CD4-positive, alpha-beta memory T cell (primary cell): ENCODE results near the gene GAS2L1. TPM values are rescaled to one million over a fixed set of nuclear protein-coding genes. Genes with fewer than 3 reads are reported as not detected.

Experiments
- CTCF ChIA-PET: fragments of 350-600 bp; sonication (Branson Sonifier 250); formaldehyde crosslinking; loops from one replicate; lab custom pipeline; 2021; ENCODE audit warnings: inconsistent platforms; ENCODE audit not compliant: partially characterized antibody; lab: Charles Lee
- POLR2A ChIA-PET: fragments of 350-600 bp; sonication (Branson Sonifier 250); formaldehyde crosslinking; loops from one replicate; lab custom pipeline; 2021; ENCODE audit not compliant: partially characterized antibody; lab: Charles Lee
- DNase-seq, 5 donors: peaks; one replicate each; pipeline versions ENCODE4 v3.0.0 to v3.0.0-alpha.2; 2020 to 2022; ENCODE audit warnings: mixed read lengths in 1 of 5
- H3K27ac ChIP-seq: one replicate; pipeline ENCODE4 v1.7.0; 2013; ENCODE audit warnings: low read depth, low read length
- H3K27me3 ChIP-seq: 2 replicates; pipeline ENCODE4 v1.7.0; 2013; ENCODE audit warnings: mild to moderate bottlenecking, low read length, moderate library complexity; ENCODE audit not compliant: insufficient read depth
- H3K36me3 ChIP-seq: 2 replicates; pipeline ENCODE4 v1.7.0; 2013; ENCODE audit warnings: mild to moderate bottlenecking, low read length, moderate library complexity; ENCODE audit not compliant: insufficient read depth
- H3K4me1 ChIP-seq: 2 replicates; pipeline ENCODE4 v1.7.0; 2013; ENCODE audit warnings: mild to moderate bottlenecking, low read length, moderate library complexity; ENCODE audit not compliant: insufficient read depth
- H3K4me3 ChIP-seq, 2 donors: one replicate each; pipeline ENCODE4 v1.7.0; 2013; ENCODE audit warnings: low read length in 2 of 2, mild to moderate bottlenecking in 1 of 2
- H3K9me3 ChIP-seq, 2 donors: one replicate each; pipeline ENCODE4 v1.7.0; 2013; ENCODE audit warnings: low read length in 2 of 2, control low read depth in 1 of 2; ENCODE audit not compliant: control insufficient read depth in 1 of 2
- H3K27ac Mint-ChIP-seq, 7 donors: one replicate each; pipeline ENCODE4 v1.8.0; 2020 to 2021; ENCODE audit warnings: mixed read lengths in 7 of 7, mild to moderate bottlenecking in 6 of 7, inconsistent platforms in 3 of 7, moderate library complexity in 3 of 7
- H3K27me3 Mint-ChIP-seq, 2 donors: one replicate each; pipeline ENCODE4 v1.8.0; 2020 to 2021; ENCODE audit warnings: mixed read lengths in 2 of 2
- H3K36me3 Mint-ChIP-seq, 2 donors: one replicate each; pipeline ENCODE4 v1.8.0; 2020 to 2021; ENCODE audit warnings: mixed read lengths in 2 of 2, inconsistent platforms in 1 of 2, mild to moderate bottlenecking in 1 of 2
- H3K4me1 Mint-ChIP-seq, 4 donors: one replicate each; pipeline ENCODE4 v1.8.0; 2020 to 2021; ENCODE audit warnings: mixed read lengths in 4 of 4, mild to moderate bottlenecking in 1 of 4
- H3K4me3 Mint-ChIP-seq, 8 donors: one replicate each; pipeline ENCODE4 v1.8.0; 2020 to 2021; ENCODE audit warnings: mixed read lengths in 8 of 8, mild to moderate bottlenecking in 7 of 8, moderate library complexity in 6 of 8, inconsistent platforms in 3 of 8
- H3K9me3 Mint-ChIP-seq, 8 donors: one replicate each; pipeline ENCODE4 v1.8.0; 2020 to 2021; ENCODE audit warnings: mixed read lengths in 8 of 8, mild to moderate bottlenecking in 5 of 8, inconsistent platforms in 3 of 8, moderate library complexity in 1 of 8
- intact Hi-C: fragments of 100-400 bp; cut with micrococcal nuclease; formaldehyde crosslinking; loops from one replicate; pipeline ENCODE4 v1.15.1; 2023
- polyA plus RNA-seq, 2 donors: library from polyadenylated mRNA; unstranded; fragments of 300-500 nt; fragmentation: Illumina TruSeq; gene quantifications; one replicate each; pipeline ENCODE4 v1.2.3, GENCODE V29; 2021
- total RNA-seq, 2 experiments: library from RNA; stranded (reverse); gene quantifications; one replicate each; pipeline ENCODE4 v1.2.3, GENCODE V29; 2021

Gene GAS2L1
- total and polyA plus RNA-seq, 4 experiments from 2014 or later: 0.47 to 1.2 (median 0.85) TPM

DNA sequence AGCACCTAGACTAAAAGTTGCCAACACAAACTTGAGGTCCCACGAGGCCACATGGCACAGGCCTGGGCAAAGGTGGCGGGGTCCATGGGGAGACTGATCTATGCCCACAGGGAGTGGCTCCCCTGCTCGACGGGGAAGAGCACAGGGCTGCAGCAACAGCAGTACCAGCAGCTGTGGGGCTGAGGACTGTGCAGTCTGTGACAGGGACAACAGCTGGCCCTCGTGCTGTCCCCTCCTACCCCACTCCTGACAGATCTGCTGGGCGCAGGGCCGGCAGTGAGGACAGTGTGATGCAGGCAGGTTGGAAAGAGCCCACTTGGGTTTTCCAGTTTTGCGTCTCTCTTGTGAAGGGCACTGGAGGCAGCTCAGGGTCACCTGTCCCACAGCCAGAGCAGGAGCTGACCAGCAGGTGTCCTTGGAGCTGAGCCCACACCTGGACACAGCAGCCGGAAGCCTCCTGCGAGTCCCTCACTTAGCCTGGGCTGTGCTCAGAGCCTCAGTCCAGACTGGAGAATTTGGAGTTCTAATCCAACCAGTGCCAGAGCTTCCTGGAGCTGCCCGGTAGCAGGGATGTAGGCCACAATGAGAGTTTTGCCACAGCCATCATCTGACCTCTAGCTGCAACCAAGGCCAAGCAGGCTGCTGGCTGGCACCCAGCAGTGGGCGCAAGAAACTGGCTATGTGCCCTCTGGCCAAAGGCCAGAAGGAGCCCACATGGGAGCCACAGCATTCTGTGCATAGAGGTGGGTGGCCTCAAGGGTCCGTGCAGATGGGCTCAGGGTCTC is 3.6 kb upstream of the GAS2L1 start:
- intact Hi-C loops: no loop called here
- H3K9me3 Mint-ChIP-seq: no peaks in the 10 kb centered on the region
- no peak overlapping the region for H3K27ac Mint-ChIP-seq
- H3K4me3 ChIP-seq: no peak overlapping the region
- CTCF ChIA-PET: no interaction called here
- H3K27me3 ChIP-seq: no peaks in the 10 kb centered on the region
- H3K36me3 ChIP-seq: peaks cover 25% of the 10 kb centered on the region
- peaks cover 4 to 22% (median 10%) of the 10 kb centered on the region in 4 donors for H3K4me1 Mint-ChIP-seq
- peaks cover 21 to 30% of the 10 kb centered on the region in 2 donors for H3K36me3 Mint-ChIP-seq
- H3K27ac ChIP-seq: no peak overlapping the region
- no peak overlapping the region for H3K4me3 Mint-ChIP-seq
- H3K27me3 Mint-ChIP-seq: peaks cover 0 to 4% of the 10 kb centered on the region in 2 donors
- H3K4me1 ChIP-seq: peaks cover 11% of the 10 kb centered on the region
- POLR2A ChIA-PET: interaction anchor here (0.7 kb wide), 1 partner anchor 35 kb away, joined by 3 read pairs; the partner anchor contains the start of gene EWSR1
- no peaks in the 10 kb centered on the region for H3K9me3 ChIP-seq
- no peak for DNase-seq

DNA sequence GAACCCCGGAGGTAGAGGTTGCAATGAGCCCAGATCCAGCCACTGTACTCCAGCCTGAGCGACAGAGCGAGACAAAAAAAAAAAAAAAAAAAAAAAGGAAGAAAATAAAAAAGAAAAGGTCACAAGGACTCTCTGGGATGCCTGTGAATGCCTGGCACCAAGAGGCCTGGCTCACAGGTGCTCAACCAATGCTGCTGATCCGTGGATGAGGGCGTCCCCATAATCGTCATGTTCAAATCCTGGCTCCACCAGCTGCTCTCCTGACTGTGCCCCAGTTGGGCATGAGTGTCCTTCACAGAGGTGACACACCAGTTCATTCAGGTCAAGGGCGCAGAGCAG is 645 bp upstream of the GAS2L1 start:
- peak overlapping the region; percentile 42 to 66 for H3K4me3 ChIP-seq
- Mint-ChIP-seq H3K9me3 (no peaks in the 10 kb centered on the region), H3K27ac (peak overlapping the region in 2 of 7 donors; percentile 24 to 36), H3K4me1 (peaks cover 10 to 40% (median 17%) of the 10 kb centered on the region in 4 donors), H3K36me3 (peaks cover 4% of the 10 kb centered on the region in 2 donors), H3K4me3 (peak overlapping the region; percentile 75 to 86 (median 83)), H3K27me3 (peaks cover 0 to 4% of the 10 kb centered on the region in 2 donors)
- H3K4me1 ChIP-seq: peaks cover 23% of the 10 kb centered on the region
- CTCF ChIA-PET: interaction anchor here (0.7 to 1.9 kb wide), 2 partner anchors 11 to 195 kb away, joined by 3 to 4 read pairs; no protein-coding TSS in a partner anchor
- no peak for DNase-seq
- POLR2A ChIA-PET: interaction anchor here (0.5 kb wide), 1 partner anchor 508 kb away, joined by 4 read pairs; no protein-coding TSS in a partner anchor
- no peaks in the 10 kb centered on the region for H3K27me3 ChIP-seq
- intact Hi-C loops: no loop called here
- no peaks in the 10 kb centered on the region for H3K9me3 ChIP-seq
- H3K36me3 ChIP-seq: peaks cover 1% of the 10 kb centered on the region
- no peak overlapping the region for H3K27ac ChIP-seq

GRCh38 chr22:29306835-29307595 is 565 bp downstream of the GAS2L1 start:
- no peaks in the 10 kb centered on the region for H3K27me3 ChIP-seq
- peaks cover 26% of the 10 kb centered on the region for H3K4me1 ChIP-seq
- ChIA-PET POLR2A (interaction anchor here (0.6 to 0.7 kb wide), 2 partner anchors 37 to 39 kb away, joined by 3 read pairs; partner anchors contain the start of genes EWSR1 and RHBDD3), CTCF (interaction anchor here (1.9 kb wide), 1 partner anchor 12 kb away, joined by 4 read pairs; no protein-coding TSS in a partner anchor)
- Mint-ChIP-seq H3K9me3 (no peaks in the 10 kb centered on the region), H3K4me3 (peak overlapping the region; percentile 78 to 85 (median 83)), H3K27me3 (peaks cover 3 to 7% of the 10 kb centered on the region in 2 donors), H3K36me3 (no peaks in the 10 kb centered on the region), H3K27ac (peak overlapping the region in 2 of 7 donors; percentile 72 to 73), H3K4me1 (peaks cover 8 to 40% (median 17%) of the 10 kb centered on the region in 4 donors)
- intact Hi-C loops: no loop called here
- H3K4me3 ChIP-seq: peak overlapping the region in 1 of 2 donors; percentile 66
- H3K27ac ChIP-seq: no peak overlapping the region
- DNase-seq: no peak
- no peaks in the 10 kb centered on the region for H3K36me3 ChIP-seq
- H3K9me3 ChIP-seq: no peaks in the 10 kb centered on the region

DNA sequence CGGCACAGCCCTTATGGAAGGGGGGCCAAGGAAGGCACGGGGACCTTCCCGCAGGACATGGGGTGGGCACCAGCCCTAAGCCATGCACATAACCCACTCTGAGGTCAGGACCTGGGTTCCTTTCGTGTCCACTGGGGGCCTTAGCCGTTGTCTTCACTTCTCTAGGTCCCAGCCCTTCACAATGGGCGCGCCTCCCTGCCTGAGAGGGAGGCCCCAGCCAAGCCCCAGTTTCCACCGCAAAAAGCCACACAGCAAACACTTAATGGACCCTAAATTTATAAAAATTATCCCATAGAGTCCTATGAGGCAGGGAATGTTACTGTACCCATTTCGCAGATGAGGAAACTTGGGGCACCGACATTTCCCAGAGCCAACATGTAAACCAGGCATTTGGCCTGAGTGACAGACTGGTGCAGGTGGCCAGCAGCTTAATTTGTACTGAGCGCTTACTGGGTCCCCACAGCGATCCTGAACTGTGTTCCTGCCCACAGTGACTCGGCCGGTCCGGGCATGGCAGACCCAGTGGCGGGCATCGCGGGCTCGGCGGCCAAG is 1.2 kb downstream of the GAS2L1 start:
- peak overlapping the region in 3 of 7 donors; percentile 25 to 73 (median 72) for H3K27ac Mint-ChIP-seq
- H3K4me1 Mint-ChIP-seq: peaks cover 8 to 40% (median 20%) of the 10 kb centered on the region in 4 donors
- ChIA-PET CTCF (interaction anchor here (1.9 kb wide), 1 partner anchor 13 kb away, joined by 4 read pairs; no protein-coding TSS in a partner anchor), POLR2A (no interaction called here)
- Histone ChIP-seq H3K36me3 (no peaks in the 10 kb centered on the region), H3K27me3 (no peaks in the 10 kb centered on the region), H3K4me1 (peaks cover 26% of the 10 kb centered on the region), H3K9me3 (no peaks in the 10 kb centered on the region), H3K27ac (no peak overlapping the region), H3K4me3 (peak overlapping the region in 1 of 2 donors; percentile 66)
- DNase-seq: no peak
- no peaks in the 10 kb centered on the region for H3K36me3 Mint-ChIP-seq
- intact Hi-C loops: no loop called here
- peak overlapping the region; percentile 78 to 85 (median 82) for H3K4me3 Mint-ChIP-seq
- H3K27me3 Mint-ChIP-seq: peaks cover 6 to 11% of the 10 kb centered on the region in 2 donors
- no peaks in the 10 kb centered on the region for H3K9me3 Mint-ChIP-seq

- Histone ChIP-seq H3K4me3 (no peak overlapping the region), H3K9me3 (no peaks in the 10 kb centered on the region), H3K36me3 (no peaks in the 10 kb centered on the region), H3K27ac (no peak overlapping the region), H3K4me1 (peaks cover 26% of the 10 kb centered on the region), H3K27me3 (peaks cover 4% of the 10 kb centered on the region)
- peak overlapping the region in 6 of 8 donors; percentile 40 to 78 (median 52) for H3K4me3 Mint-ChIP-seq
- no peak for DNase-seq
- peak overlapping the region in 4 of 7 donors; percentile 24 to 73 (median 58) for H3K27ac Mint-ChIP-seq
- H3K9me3 Mint-ChIP-seq: no peaks in the 10 kb centered on the region
- ChIA-PET CTCF (no interaction called here), POLR2A (no interaction called here)
- peaks cover 8 to 40% (median 23%) of the 10 kb centered on the region in 4 donors for H3K4me1 Mint-ChIP-seq
- intact Hi-C loops: no loop called here
- peaks cover 10 to 17% of the 10 kb centered on the region in 2 donors for H3K27me3 Mint-ChIP-seq
- no peaks in the 10 kb centered on the region for H3K36me3 Mint-ChIP-seq
Observed at GRCh38 chr22:29308148-29308790, 1.8 kb downstream of the GAS2L1 start.

DNA sequence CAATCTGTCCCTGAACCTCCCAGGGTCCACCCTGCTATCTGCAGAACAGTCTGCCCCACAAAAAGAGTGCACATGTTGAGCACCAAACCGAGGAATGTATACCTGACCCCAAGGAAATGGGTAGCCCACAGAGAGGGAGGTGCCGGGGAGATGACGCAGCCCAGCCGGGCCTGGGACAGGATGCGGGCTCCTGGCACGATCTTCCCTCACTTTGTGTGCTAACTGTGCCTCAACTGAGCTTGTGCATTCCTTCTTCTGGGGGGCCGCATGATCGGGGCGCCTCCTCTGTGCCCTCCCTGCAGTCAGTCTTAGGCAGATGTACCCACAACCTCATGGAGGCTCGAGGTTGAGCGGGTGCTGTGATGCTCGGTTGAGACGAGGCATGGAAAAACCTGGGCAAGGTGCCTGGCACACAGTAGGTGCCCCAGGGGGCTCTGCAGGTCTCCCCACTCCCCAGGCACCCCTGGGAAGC is 2.4 kb downstream of the GAS2L1 start:
- no peaks in the 10 kb centered on the region for H3K36me3 Mint-ChIP-seq
- ChIA-PET CTCF (no interaction called here), POLR2A (no interaction called here)
- peak; percentile 32 to 60 (median 51) for DNase-seq
- H3K9me3 Mint-ChIP-seq: no peaks in the 10 kb centered on the region
- Histone ChIP-seq H3K4me1 (peaks cover 27% of the 10 kb centered on the region), H3K4me3 (no peak overlapping the region), H3K27ac (no peak overlapping the region), H3K27me3 (peaks cover 8% of the 10 kb centered on the region), H3K9me3 (no peaks in the 10 kb centered on the region), H3K36me3 (no peaks in the 10 kb centered on the region)
- H3K27ac Mint-ChIP-seq: peak overlapping the region in 4 of 7 donors; percentile 24 to 73 (median 58)
- H3K4me3 Mint-ChIP-seq: peak overlapping the region in 6 of 8 donors; percentile 40 to 67 (median 52)
- intact Hi-C loops: no loop called here
- H3K4me1 Mint-ChIP-seq: peaks cover 10 to 41% (median 26%) of the 10 kb centered on the region in 4 donors
- peaks cover 16 to 23% of the 10 kb centered on the region in 2 donors for H3K27me3 Mint-ChIP-seq
